Sigmoid colon (tissue), 4 donors: ENCODE results near the gene SPARC.
A peak's percentile ranks its signal among the peaks of the same experiment; 100 is the strongest.

Experiments used
- CTCF ChIP-seq, 4 experiments: fragments of 450-650 bp in 3 of 4; fragments of 200-600 bp in 1 of 4; IDR thresholded peaks; one replicate each; pipeline ENCODE4 v1.5.1; 2016 to 2019; ENCODE audit warnings: antibody characterized with exemption in 4 of 4, mild to moderate bottlenecking in 3 of 4, moderate library complexity in 2 of 4
- POLR2A ChIP-seq, 2 donors: fragments of 450-650 bp; IDR thresholded peaks; one replicate each; pipeline ENCODE4 v1.6.1; 2016; ENCODE audit warnings: antibody characterized with exemption in 2 of 2, mild to moderate bottlenecking in 2 of 2, moderate library complexity in 2 of 2
- POLR2AphosphoS5 ChIP-seq, 4 donors: sonication (generic); formaldehyde crosslinking; IDR thresholded peaks; one replicate each; pipeline ENCODE4 v1.6.1; 2017; ENCODE audit warnings: antibody characterized with exemption in 4 of 4

- TF ChIP-seq CTCF (IDR thresholded peaks at IDR 0.05) (no peak), POLR2A (IDR thresholded peaks at IDR 0.05) (no peak), POLR2AphosphoS5 (IDR thresholded peaks at IDR 0.05) (peak in 3 of 4 donors; percentile 26 to 59 (median 38))
Observed at GRCh38 chr5:151670953-151671636, 15.6 kb downstream of the SPARC start.
